Measurements from ENCODE around the gene CKAP4. TPM values are rescaled to one million over a fixed set of nuclear protein-coding genes. Genes with fewer than 3 reads are reported as not detected.
A peak's percentile ranks its signal among the peaks of the same experiment; 100 is the strongest.

CKAP4 gene
- total and polyA plus RNA-seq, 2 of the 13 experiments (the other 11 are each of a cell fraction or from before 2014, with no cell fraction given): 39.2 to 70.2 TPM

- TF ChIP-seq, protein P1, sequence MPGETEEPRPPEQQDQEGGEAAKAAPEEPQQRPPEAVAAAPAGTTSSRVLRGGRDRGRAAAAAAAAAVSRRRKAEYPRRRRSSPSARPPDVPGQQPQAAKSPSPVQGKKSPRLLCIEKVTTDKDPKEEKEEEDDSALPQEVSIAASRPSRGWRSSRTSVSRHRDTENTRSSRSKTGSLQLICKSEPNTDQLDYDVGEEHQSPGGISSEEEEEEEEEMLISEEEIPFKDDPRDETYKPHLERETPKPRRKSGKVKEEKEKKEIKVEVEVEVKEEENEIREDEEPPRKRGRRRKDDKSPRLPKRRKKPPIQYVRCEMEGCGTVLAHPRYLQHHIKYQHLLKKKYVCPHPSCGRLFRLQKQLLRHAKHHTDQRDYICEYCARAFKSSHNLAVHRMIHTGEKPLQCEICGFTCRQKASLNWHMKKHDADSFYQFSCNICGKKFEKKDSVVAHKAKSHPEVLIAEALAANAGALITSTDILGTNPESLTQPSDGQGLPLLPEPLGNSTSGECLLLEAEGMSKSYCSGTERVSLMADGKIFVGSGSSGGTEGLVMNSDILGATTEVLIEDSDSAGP (CRISPR knock-in tag; IDR thresholded peaks at IDR 0.05; ENCODE audit: borderline replicate concordance): no peak
- TF ChIP-seq AHR (CRISPR knock-in tag; IDR thresholded peaks at IDR 0.05) (no peak), BCL6 (CRISPR knock-in tag; IDR thresholded peaks at IDR 0.05) (no peak), ZNF367 (CRISPR knock-in tag; IDR thresholded peaks at IDR 0.05; ENCODE audit: borderline replicate concordance) (no peak), CSRNP2 (CRISPR knock-in tag; conservative IDR thresholded peaks at IDR 0.05; ENCODE audit: low read depth) (0 out of 2 replicates have a peak, but pooled peaks have one; percentile 19), ZNF350 (CRISPR knock-in tag; IDR thresholded peaks at IDR 0.05; ENCODE audit: borderline replicate concordance, low read depth) (no peak), ZNF513 (CRISPR knock-in tag; conservative IDR thresholded peaks at IDR 0.05) (no peak), ZNF891 (CRISPR knock-in tag; IDR thresholded peaks at IDR 0.05) (no peak), ZNF572 (CRISPR knock-in tag; IDR thresholded peaks at IDR 0.05) (no peak), MED1 (CRISPR knock-in tag; IDR thresholded peaks at IDR 0.05) (no peak), ARNT2 (CRISPR knock-in tag; IDR thresholded peaks at IDR 0.05; ENCODE audit: low read depth) (0 out of 2 replicates have a peak, but pooled peaks have one; percentile 49), ZMAT3 (CRISPR knock-in tag; conservative IDR thresholded peaks at IDR 0.05) (0 out of 2 replicates have a peak, but pooled peaks have one; percentile 5), ZNF335 (CRISPR knock-in tag; IDR thresholded peaks at IDR 0.05) (no peak), CHD2 (IDR thresholded peaks at IDR 0.05; ENCODE audit: low read depth, low read length) (no peak), STAG1 (CRISPR knock-in tag; IDR thresholded peaks at IDR 0.05) (no peak), YEATS4 (CRISPR knock-in tag; IDR thresholded peaks at IDR 0.05; ENCODE audit: borderline replicate concordance) (peak; percentile 7; the same call in 1 of the 2 replicates), ZNF841 (CRISPR knock-in tag; IDR thresholded peaks at IDR 0.05; ENCODE audit: borderline replicate concordance) (no peak), ZNF724P (CRISPR knock-in tag; IDR thresholded peaks at IDR 0.05; ENCODE audit: borderline replicate concordance) (no peak), TGIF2 (CRISPR knock-in tag; IDR thresholded peaks at IDR 0.05) (no peak), GTF2F1 (IDR thresholded peaks at IDR 0.05; ENCODE audit: low read length) (no peak), ZNF33A (CRISPR knock-in tag; IDR thresholded peaks at IDR 0.05; ENCODE audit: borderline replicate concordance) (no peak), EEA1 (CRISPR knock-in tag; IDR thresholded peaks at IDR 0.05; ENCODE audit: borderline replicate concordance) (no peak)
These were observed at the start of gene CKAP4 (continued) for GRCh38 chr12:106247674-106248311.

Data from HepG2 (cell line).